OCI-LY3 (cell line): ENCODE measurements around the gene OTX2.

Experiments used
- CTCF ChIP-seq: fragments of 200-600, 300-600 bp; sonication (generic); IDR thresholded peaks from 2 replicates; pipeline ENCODE4 v1.5.1; 2014; ENCODE audit warnings: antibody characterized with exemption, low read length, low read depth
- EZH2phosphoT487 ChIP-seq: fragments of 200-600 bp; shearing (Covaris generic); IDR thresholded peaks from 2 replicates; pipeline ENCODE4 v1.6.1; 2018; ENCODE audit warnings: antibody characterized with exemption, mixed run types, low read depth

GRCh38 chr14:56816574-56817391 lies 6.5 kb upstream of the OTX2 start:
- TF ChIP-seq CTCF, result no peak
- no peak for TF ChIP-seq EZH2phosphoT487
